Measurements from ENCODE around the gene VPS52. TPM values are rescaled to one million over a fixed set of nuclear protein-coding genes. Genes with fewer than 3 reads are reported as not detected.
A peak's percentile ranks its signal among the peaks of the same experiment; 100 is the strongest.

Gene VPS52
- total RNA-seq, 1 donor from 2014 or later = 32.5 TPM

DNA sequence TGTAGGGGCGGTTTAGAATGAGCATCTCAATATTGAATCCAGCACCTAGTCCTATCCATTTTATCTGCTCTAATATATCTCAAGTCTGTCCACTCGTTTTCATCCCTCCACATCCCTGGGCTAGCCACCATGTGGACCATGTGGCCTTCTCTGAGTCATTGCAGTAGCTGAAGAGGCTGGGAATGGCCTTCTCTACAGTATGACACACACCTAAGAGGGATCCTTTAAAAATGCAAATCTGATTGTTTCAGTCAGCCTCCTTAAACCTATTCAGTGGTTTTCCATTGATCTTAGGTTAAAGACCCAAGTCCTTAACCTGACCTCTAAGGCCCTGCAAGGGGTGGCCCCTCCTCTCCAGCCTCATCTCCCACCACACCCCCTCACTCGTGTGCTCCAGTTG is 54.0 kb downstream of the VPS52 start:
- DNase-seq (ENCODE audit: low spot score) = peak; percentile 17
- intact Hi-C loops (cut with DNase I) = no loop called here

DNA sequence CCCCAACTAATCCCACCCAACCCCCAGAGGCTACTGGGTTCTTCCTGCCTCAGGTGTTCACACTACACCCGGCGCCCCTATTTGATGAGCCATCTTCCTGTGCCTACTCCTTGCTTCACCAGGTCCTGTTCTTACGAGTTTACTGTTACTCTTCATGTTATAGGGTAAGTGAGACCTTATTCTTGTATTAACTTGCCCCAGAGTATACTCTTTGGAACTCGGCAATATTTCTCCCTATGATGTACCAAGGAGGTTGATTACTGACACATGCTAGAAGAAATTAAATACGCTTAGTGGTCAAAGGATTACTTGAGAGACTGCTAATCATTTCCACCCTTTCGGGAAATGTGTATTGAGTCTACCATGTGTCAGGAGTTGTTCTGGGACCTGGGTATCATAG is 54.4 kb downstream of the VPS52 start:
- peak; percentile 4 for DNase-seq (ENCODE audit: low spot score)
- intact Hi-C loops (cut with DNase I) = no loop called here

DNA sequence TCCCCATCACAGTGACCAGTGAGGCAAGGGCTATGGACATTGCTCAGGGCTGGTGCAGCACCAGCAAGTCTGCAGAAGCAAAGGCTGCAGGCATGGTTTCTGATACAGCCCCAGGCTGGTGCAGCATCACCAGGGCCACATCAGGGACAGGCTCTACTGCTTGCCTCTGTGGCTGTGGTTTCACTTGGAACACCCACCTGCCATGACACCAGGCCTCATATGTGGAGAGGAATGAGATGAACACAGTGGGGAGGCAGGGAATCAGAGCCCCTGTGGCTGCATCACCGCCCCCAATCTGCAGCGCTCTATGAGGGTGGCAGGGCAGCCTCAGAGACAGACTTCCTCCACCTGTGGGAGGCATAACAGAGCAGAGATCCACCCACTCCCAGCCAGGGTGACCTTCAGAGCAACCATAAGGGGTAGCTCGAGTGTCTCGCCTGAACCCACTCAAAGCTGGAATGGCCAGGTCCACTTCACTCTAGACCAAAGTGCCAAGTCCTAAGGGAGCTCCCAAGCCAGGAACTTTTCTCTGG is 55.5 kb downstream of the VPS52 start:
- intact Hi-C loops (cut with DNase I) = no loop called here
- peak; percentile 50 for DNase-seq (ENCODE audit: low spot score)

DNA sequence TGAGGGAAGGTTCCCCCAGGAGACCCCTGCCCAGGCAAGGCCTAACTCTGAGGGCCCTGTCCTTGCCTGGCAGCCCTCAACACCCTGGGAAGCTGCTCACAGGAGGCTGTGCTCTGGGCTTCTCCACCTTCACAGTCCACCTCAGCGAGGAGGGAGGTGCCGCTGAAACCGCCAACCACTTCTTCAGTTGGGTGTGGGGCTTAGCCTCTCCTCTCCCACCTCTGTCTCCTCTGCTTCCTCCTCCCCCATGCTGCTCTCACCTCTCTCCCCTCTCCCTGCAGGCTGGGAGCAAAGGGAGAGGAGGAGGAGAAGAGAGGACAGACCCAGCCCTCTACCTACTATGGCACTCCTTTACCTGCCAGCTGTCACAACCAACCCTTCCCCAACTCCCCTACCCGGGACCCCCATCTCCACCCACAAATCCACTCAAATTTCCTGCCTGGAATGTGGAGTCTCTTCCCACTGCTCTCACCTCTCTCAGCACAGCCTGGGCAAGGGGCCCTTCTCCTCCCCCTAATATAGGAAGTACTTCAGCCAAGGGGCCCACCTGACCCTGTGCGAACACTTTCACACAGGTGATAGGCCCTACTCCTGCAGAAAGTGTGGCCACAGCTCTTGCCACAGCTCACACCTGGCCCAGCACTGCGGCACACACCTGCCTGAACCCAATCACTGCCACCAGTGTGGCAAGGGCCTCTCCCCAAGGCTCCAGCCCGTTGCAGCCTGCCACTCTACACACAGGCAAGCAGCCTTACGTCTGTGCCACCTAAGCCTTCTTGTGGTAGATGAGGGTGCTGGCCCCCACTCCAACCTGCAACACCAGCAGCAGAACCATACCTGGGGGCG is 56.2 kb downstream of the VPS52 start:
- intact Hi-C loops (cut with DNase I) = no loop called here
- peak; percentile 53 for DNase-seq (ENCODE audit: low spot score)

DNA sequence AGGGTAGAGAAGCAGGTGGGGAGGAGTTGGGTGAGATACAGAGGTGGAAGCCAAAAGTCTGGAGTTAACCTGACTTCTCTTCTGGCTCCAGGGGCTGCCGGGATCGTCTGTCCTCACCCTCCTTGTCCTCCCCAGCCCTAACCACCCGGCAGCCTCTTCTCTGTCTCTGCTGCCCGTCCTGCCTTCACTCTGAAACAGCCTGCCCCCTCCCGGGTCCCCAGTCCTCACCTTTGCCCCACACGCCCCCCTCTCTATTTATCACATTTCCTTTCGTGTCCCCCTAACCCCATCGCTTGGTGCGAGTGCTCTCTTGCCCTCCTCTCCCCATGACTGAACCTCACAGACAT is 57.7 kb downstream of the VPS52 start:
- peak; percentile 33 for DNase-seq (ENCODE audit: low spot score)
- intact Hi-C loops (cut with DNase I) = loop anchor here (2.0 kb wide), 1 partner anchor 35 kb away; no protein-coding TSS in a partner anchor

DNA sequence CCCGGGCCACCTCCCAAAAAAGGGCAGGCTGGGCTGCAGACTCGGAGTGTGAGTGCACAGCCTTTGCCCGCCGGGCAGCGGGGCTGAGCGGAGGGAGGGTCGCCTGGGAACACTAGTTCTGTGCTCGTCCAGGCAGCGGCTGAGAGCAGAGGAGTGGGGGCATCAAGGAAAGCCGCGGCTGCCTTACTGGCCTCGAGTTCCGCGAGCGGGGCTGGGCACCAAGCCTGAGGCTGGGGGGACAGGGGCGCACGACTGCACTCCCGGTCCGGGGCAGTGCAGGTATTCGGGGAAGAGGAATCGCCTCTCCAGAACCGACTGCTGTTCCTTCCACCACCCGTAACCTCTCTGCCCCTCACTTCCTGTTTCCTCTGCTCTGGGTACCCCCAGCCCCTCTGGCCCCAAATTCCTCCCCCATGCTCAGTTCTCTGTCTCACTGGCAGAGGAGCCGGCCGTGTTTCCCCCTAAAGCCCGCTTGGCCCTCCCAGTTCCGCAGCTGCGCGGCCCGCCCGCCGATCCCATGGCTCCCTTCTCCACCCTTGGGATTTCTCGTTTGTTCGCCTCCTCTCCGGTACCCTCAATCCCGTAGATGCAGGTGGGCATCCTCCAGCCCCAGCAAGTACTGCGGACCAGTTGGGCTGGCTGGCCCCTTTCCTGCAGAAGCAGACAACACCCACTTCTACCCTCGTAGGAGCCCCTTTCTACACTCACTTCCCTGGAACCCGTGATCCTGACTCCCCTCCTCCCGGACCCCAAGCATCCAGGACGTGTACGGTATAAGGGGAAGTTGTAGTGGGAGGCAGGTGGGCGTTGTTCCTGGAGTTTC is 58.3 kb downstream of the VPS52 start:
- peak; percentile 74 for DNase-seq (ENCODE audit: low spot score)
- intact Hi-C loops (cut with DNase I) = loop anchor here (2.0 kb wide), 1 partner anchor 35 kb away; no protein-coding TSS in a partner anchor

DNA sequence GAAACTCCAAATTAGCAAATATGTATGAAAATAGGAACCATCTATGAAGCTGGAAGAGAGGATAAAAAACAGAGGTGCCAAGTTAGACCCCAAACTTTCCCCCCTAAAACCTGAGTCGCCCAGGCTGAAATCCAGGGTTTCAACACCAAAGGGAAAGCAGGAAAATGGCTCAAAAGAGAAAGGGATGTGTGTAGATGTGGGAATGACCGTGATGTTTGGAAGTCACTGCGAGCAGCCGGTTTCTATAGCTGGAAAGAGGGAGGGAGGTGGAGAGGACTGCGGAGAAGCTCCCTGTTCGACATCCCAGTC is 58.9 kb downstream of the VPS52 start:
- no peak for DNase-seq (ENCODE audit: low spot score)
- intact Hi-C loops (cut with DNase I) = loop anchor here (2.0 kb wide), 1 partner anchor 36 kb away; no protein-coding TSS in a partner anchor

DNA sequence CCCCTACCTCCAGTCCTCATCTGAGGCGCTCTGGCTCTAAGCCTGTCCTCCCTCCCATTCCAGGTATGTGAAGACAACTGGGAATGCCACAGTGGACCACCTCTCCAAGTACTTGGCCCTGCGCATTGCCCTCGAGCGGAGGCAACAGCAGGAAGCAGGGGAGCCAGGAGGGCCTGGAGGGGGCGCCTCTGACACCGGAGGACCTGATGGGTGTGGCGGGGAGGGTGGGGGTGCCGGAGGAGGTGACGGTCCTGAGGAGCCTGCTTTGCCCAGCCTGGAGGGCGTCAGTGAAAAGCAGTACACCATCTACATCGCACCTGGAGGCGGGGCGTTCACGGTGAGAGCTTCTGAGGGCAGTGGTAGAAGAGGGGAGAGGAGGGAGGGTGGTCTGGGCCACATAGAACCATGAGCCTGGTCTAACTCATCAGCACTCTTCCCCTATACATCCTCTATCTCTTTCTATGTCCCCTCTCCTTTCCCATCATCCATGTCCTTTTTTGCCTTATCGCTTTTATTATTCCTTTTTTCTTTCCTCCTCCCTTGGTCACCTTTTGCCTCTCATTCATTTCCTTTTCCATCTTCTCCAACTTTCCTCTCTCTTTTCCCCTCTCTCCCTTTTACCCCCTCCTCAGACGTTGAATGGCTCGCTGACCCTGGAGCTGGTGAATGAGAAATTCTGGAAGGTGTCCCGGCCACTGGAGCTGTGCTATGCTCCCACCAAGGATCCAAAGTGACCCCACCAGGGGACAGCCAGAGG is 59.8 kb downstream of the VPS52 start:
- DNase-seq (ENCODE audit: low spot score) = no peak
- intact Hi-C loops (cut with DNase I) = loop anchor here (2.0 kb wide), 1 partner anchor 37 kb away; no protein-coding TSS in a partner anchor

DNA sequence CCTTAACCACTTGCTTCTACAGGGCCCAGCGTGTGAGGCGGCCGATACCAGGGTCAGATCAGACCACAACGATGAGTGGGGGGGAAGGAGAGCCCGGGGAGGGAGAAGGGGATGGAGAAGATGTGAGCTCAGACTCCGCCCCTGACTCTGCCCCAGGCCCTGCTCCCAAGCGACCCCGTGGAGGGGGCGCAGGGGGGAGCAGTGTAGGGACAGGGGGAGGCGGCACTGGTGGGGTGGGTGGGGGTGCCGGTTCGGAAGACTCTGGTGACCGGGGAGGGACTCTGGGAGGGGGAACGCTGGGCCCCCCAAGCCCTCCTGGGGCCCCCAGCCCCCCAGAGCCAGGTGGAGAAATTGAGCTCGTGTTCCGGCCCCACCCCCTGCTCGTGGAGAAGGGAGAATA is 60.5 kb downstream of the VPS52 start:
- no peak for DNase-seq (ENCODE audit: low spot score)
- intact Hi-C loops (cut with DNase I) = no loop called here

DNA sequence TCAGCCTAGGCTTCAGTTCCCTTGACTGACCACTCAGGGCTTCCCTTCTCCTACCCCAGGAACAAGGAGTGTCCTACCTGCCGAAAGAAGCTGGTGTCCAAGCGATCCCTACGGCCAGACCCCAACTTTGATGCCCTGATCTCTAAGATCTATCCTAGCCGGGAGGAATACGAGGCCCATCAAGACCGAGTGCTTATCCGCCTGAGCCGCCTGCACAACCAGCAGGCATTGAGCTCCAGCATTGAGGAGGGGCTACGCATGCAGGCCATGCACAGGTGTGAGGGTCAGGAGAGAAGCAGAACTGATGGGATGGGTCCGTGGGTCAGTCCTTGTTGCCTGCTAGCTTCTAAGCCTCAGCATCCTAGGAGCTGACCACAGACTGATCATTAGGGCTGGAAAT is 61.8 kb downstream of the VPS52 start:
- intact Hi-C loops (cut with DNase I) = no loop called here
- no peak for DNase-seq (ENCODE audit: low spot score)

DNA sequence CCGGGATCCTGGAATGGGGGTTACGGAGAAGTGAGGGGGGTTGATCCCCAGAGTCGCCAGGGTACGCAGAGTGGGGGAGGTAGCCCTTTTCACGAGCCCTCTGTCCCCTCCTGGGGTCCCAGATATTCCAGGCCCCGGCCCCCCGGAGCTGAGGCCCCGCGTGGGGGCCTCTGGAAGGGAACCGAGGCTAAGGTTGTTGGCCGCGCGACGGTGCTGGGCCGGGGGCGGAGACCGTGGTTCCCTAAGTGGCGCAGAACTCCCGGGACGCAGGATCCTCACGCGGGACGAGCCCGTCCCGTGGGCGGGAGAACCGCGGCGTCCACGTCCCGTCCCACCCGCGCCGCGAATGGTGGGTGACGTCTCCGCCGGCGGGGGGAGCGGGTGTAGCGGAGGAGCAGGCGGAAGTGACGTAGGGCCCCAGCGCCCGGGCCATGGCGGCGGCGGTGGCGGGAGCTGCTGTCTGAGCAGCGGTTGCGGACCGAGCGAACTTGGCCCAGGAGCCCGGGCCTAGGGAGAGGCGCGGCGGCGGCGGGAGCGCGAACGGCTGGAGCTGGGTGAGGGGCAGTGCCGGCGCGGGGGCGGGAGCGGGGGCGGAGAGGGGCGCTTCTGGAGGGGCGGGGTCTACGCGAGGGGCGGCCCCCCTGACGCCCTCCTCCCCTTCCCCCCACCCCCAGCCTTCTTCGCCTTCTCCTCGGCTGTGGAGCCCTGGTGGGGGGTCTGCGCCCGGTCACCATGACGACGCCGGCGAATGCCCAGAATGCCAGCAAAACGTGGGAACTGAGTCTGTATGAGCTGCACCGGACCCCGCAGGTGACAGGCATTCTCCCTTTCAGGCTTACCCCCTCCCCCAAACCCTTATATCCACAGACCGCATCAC is 63.3 kb downstream of the VPS52 start, which contains the start of gene RING1:
Gene RING1, plus strand, starts transcription at position 410 of the 877 bp plus-strand sequence. Its CDS starts 323 bp downstream, at position 733.
- intact Hi-C loops (cut with DNase I) = no loop called here

DNA sequence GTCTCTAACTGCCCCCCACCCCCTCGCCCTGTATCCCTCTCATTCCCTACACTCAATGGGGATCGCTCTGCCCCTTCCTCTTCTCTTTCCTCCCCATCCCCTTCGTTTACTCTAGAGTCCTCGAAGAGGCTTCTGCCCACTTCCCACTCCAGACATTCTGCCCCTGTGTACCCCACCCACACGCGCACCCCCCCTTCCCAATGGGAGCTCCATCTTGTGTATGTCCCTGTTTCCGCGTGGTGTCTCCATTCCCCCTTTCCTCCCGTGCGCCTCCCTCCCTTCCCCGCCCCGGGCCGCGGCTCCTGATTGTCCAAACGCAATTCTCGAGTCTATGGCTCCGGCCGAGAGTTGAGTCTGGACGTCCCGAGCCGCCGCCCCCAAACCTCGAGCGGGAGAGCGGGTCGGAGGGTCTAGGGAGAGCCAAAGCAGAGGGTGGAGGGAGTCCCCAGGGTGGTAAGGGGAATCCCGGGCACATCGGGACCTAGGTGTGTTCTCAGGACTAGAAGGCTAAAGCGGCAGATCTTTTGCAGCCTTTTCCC is 64.1 kb downstream of the VPS52 start:
- DNase-seq (ENCODE audit: low spot score) = peak; percentile 75
- intact Hi-C loops (cut with DNase I) = no loop called here

More for the DNA sequence above, 63.3 kb downstream of the VPS52 start, which contains the start of gene RING1:
- peak; percentile 95 for DNase-seq (ENCODE audit: low spot score)

DNA sequence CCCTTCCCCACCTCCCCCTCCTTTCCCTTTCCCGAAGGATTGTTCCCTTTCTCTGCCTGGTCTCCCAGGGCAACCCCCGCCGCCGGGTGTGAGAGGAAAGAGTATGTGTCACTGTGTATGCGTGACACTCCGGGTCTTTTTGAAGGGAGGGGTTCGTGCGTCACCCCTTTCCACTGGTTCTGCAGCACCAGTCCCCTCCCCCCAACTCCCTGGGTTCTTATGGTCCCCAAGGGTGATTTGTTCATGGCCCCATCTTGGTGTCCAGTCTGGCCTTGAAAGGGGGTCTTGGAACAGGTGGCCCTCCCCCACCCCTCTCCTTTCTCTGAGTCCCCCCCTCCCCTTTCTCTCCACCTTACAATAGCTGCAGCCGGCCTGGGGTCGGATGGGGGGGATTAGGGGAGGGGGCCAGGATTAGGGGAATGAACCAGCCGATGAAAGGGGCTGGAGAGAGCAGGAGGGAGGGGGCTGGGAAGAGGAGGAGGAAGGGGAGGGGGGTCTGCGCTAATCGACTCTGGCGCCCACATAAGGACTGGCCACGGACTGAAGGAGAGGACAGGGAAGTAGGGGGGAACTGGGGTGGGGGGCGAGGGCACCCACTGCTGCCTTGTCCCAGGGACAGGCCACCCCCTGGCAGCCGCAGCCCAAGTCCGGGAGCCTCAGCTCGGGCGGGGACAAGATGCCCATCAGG is 64.7 kb downstream of the VPS52 start:
- DNase-seq (ENCODE audit: low spot score) = peak; percentile 66
- intact Hi-C loops (cut with DNase I) = no loop called here

DNA sequence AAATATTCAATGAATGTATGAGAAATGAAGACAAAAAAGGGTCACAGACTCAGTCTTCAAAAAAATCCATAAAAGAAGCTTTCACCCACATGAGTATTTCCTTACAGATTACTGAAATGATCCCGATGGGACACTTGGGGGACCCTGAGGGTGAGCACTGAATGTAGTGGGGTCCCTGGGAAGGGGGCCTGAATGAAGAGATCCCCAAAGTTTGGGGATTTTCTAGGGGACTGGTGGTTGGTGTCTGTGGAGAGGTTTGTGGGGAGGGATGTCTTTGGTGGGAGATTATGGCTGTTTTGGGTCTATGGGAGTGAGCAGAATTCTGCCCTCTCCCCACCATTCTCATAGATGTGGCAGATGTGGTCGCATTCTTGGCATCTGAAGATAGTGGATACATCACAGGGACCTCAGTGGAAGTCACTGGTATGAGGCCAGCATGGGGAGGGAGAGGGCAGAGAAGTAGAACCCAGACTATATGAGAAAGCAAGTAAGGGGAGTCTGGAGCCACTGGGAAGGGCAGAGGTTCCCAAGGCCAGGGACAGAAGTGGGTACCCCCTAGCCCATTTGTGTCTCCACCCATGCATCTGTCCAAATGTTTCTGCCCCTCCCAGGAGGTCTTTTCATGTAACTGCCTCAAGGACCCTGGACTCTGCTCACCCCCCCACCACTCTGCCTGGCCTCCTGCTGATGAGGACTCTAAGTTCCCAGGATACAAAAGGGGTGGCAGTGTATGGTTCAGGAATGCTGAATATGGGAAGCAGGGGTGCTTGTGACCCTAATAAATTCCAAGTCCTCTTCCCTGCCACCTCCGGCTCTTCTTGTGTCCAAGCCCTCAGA is 65.4 kb downstream of the VPS52 start:
- peak; percentile 15 for DNase-seq (ENCODE audit: low spot score)
- intact Hi-C loops (cut with DNase I) = no loop called here

DNA sequence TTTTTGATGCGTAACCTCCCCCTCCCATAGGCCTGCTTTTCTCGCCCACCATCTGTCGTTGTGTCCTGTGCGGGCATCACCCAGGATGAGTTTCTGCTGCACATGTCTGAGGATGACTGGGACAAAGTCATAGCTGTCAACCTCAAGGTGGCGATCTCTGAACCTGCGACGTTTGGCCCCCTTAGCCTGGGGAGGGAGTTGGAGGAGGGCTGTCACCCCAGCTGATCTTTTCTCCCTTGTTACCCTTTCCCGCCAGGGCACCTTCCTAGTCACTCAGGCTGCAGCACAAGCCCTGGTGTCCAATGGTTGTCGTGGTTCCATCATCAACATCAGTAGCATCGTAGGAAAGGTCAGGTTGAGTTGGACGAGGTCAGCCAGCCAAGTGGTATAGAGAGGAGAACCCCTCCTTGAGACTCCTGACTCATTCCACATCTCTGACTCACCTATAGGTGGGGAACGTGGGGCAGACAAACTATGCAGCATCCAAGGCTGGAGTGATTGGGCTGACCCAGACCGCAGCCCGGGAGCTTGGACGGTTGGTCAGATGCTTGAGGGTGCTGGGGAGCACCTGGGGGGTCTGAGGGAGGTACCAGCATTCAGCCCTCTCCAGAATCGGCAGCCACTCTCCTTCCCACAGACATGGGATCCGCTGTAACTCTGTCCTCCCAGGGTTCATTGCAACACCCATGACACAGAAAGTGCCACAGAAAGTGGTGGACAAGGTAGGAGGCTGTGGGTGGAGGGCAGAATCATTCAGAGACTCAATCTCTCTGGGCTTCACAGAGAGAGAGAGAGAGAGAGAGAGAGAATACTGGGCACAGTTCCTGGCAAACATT is 66.3 kb downstream of the VPS52 start:
- DNase-seq (ENCODE audit: low spot score) = peak; percentile 68
- intact Hi-C loops (cut with DNase I) = no loop called here
